HepG2 (cell line): ENCODE data around the gene PPP2R5B. TPM values are rescaled to one million over a fixed set of nuclear protein-coding genes. Genes with fewer than 3 reads are reported as not detected.
A peak's percentile ranks its signal among the peaks of the same experiment; 100 is the strongest.

ENCODE experiments used
- ATAC-seq: fragments of 200-7000 bp; cut with Tn5 transposase; 3 replicates; pipeline ENCODE4 v1.9.1; 2020; ENCODE audit warnings: mild to moderate bottlenecking, moderate library complexity
- Bru-seq: library from RNA; stranded (reverse); fragments of 400-500 nt; gene quantifications from one replicate; lab custom pipeline; 2021; lab: Mats Ljungman, UMichigan
- BruChase-seq, 2 experiments: library from RNA; stranded (reverse); fragments of 400-500 nt; gene quantifications; one replicate each; lab custom pipeline; 2021; lab: Mats Ljungman, UMichigan
- BruUV-seq: library from RNA; stranded (reverse); fragments of 400-500 nt; replicated peaks from 2 replicates; lab custom pipeline; 2021; lab: Mats Ljungman, UMichigan
- CTCF ChIA-PET: fragments of 300-600 bp; formaldehyde crosslinking; extraction: SDS; loops from one replicate; lab custom pipeline; 2021; ENCODE audit warnings: low total read pairs, inconsistent platforms, low intra/inter-chr PET ratio; lab: Yijun Ruan, JAX
- POLR2A ChIA-PET: fragments of 350-600 bp; sonication (Branson Sonifier 250); formaldehyde crosslinking; loops from one replicate; lab custom pipeline; 2020; ENCODE audit warnings: antibody characterized with exemption, inconsistent platforms; lab: Yijun Ruan, JAX
- DNase-seq: peaks from one replicate; pipeline ENCODE4 v3.0.0-alpha.2; 2015; ENCODE audit warnings: low spot score
- FAIRE-seq: peaks from 3 replicates; lab custom pipeline; 2011; peaks lifted over from hg19 to GRCh38; lab: Jason Lieb, UNC
- H2AFZ ChIP-seq: one replicate; pipeline ENCODE4 v1.6.1; 2011; ENCODE audit warnings: low read length, inconsistent platforms
- H3K27ac ChIP-seq: fragments of 300-600 bp; 3 replicates; pipeline ENCODE4 v1.8.0; 2011; ENCODE audit warnings: mixed run types, mild to moderate bottlenecking, mixed read lengths, low read length, inconsistent platforms; ENCODE audit not compliant: insufficient read depth; ENCODE audit errors: extremely low read length
- H3K27me3 ChIP-seq, 2 experiments: fragments of 200-600 bp in 1 of 2; 2 replicates in 1 of 2; 3 replicates in 1 of 2; pipeline versions ENCODE4 v1.6.0 to v1.8.0; 2011; ENCODE audit warnings: low read length in 2 of 2, mild to moderate bottlenecking in 2 of 2, moderate library complexity in 2 of 2, inconsistent platforms in 1 of 2; ENCODE audit not compliant: insufficient read depth in 2 of 2, control insufficient read depth in 1 of 2
- H3K36me3 ChIP-seq, 2 experiments: fragments of 200-600 bp in 1 of 2; replicated peaks in 1 of 2; 2 replicates in 1 of 2; 3 replicates in 1 of 2; pipeline versions ENCODE4 v1.5.1 to v1.8.0; 2011; ENCODE audit warnings: low read length in 2 of 2, inconsistent platforms in 1 of 2; ENCODE audit not compliant: insufficient read depth in 2 of 2, control insufficient read depth in 1 of 2
- H3K4me1 ChIP-seq: 2 replicates; pipeline ENCODE4 v1.5.1; 2012; ENCODE audit warnings: low read length, inconsistent platforms; ENCODE audit not compliant: insufficient read depth
- H3K4me2 ChIP-seq: 2 replicates; pipeline ENCODE4 v1.6.0; 2011; ENCODE audit warnings: low read depth, low read length, inconsistent platforms
- H3K4me3 ChIP-seq, 3 experiments: fragments of 200-600 bp in 1 of 3; sonication (generic), shearing (Covaris generic) in 1 of 3; replicated peaks in 1 of 3; 2 replicates each; pipeline ENCODE4 v1.5.1; 2011 to 2016; ENCODE audit warnings: low read length in 3 of 3, inconsistent platforms in 2 of 3, low read depth in 2 of 3, mild to moderate bottlenecking in 2 of 3, control low read depth in 1 of 3, mixed read lengths in 1 of 3; ENCODE audit not compliant: insufficient read depth in 1 of 3
- H3K79me2 ChIP-seq: one replicate; pipeline ENCODE4 v1.6.1; 2011; ENCODE audit warnings: low read length, inconsistent platforms; ENCODE audit not compliant: insufficient read depth
- H3K9ac ChIP-seq: 2 replicates; pipeline ENCODE4 v1.6.0; 2011; ENCODE audit warnings: mild to moderate bottlenecking, low read depth, low read length, inconsistent platforms; ENCODE audit not compliant: insufficient read depth
- H3K9me3 ChIP-seq: 2 replicates; pipeline ENCODE4 v1.5.1; 2012; ENCODE audit warnings: mild to moderate bottlenecking, low read length
- H4K20me1 ChIP-seq: 2 replicates; pipeline ENCODE4 v1.6.0; 2011; ENCODE audit warnings: inconsistent platforms, mild to moderate bottlenecking, low read length, moderate library complexity; ENCODE audit not compliant: insufficient read depth
- MAFF ChIP-seq: IDR thresholded peaks from 2 replicates; pipeline ENCODE4 v1.6.1; 2011; ENCODE audit warnings: low read depth, low read length, improper control_type of control experiment
- MAZ ChIP-seq, 2 experiments: sonication (generic) in 1 of 2; formaldehyde crosslinking in 1 of 2; IDR thresholded peaks; 2 replicates each; pipeline versions ENCODE4 v1.5.0 to v1.6.1; 2012 to 2020; ENCODE audit warnings: low read depth in 2 of 2, mild to moderate bottlenecking in 2 of 2, borderline replicate concordance in 1 of 2, improper control_type of control experiment in 1 of 2, low read length in 1 of 2, missing genetic modification reagents in 1 of 2, moderate library complexity in 1 of 2
- TRAFD1 ChIP-seq: sonication (generic); formaldehyde crosslinking; IDR thresholded peaks from 2 replicates; pipeline ENCODE4 v1.5.1; 2020; ENCODE audit warnings: missing genetic modification reagents, mild to moderate bottlenecking, borderline replicate concordance
- ZNF263 ChIP-seq: sonication (generic); formaldehyde crosslinking; IDR thresholded peaks from 2 replicates; pipeline ENCODE4 v1.4.0; 2020; ENCODE audit warnings: missing genetic modification reagents
- ZNF510 ChIP-seq: sonication (generic); formaldehyde crosslinking; IDR thresholded peaks from 2 replicates; pipeline ENCODE4 v1.4.0; 2020; ENCODE audit warnings: low read depth, mild to moderate bottlenecking, missing genetic modification reagents
- WGBS: methylation state at CpG from one replicate; pipeline ENCODE4 v1.1.6; 2017; ENCODE audit warnings: low lambda C conversion rate; 5-methylcytosine and 5-hydroxymethylcytosine counted together
- in situ Hi-C: cut with HindIII; loops from 2 replicates; pipeline ENCODE4 v1.10.0; 2017; ENCODE audit warnings: low pct_unique_long_range_greater_than_20kb; ENCODE audit not compliant: extremely low pct_ligation_motif_present
- intact Hi-C: fragments of 100-400 bp; cut with micrococcal nuclease; formaldehyde crosslinking; loops from one replicate; pipeline ENCODE4 v1.10.0; 2022; ENCODE audit not compliant: unreplicated experiment
- long read RNA-seq, 2 experiments: library from RNA in 1 of 2; library from polyadenylated mRNA in 1 of 2; stranded (forward) in 1 of 2; unstranded in 1 of 2; transcript quantifications; one replicate each; pipeline ENCODE4 v2.0.0, GENCODE V29; 2019 to 2022
- polyA minus RNA-seq, 3 experiments: library from RNA; depleted of rRNA, polyadenylated mRNA; stranded (reverse); fragments of >200 nt; gene quantifications; 2 replicates each; pipeline ENCODE4 v1.2.3, GENCODE V29; 2011; ENCODE audit warnings: low replicate concordance in 1 of 3
- polyA plus RNA-seq, 8 experiments: library from polyadenylated mRNA; depleted of rRNA in 3 of 8; stranded (reverse) in 7 of 8; unstranded in 1 of 8; fragments of >200 nt; fragmentation: Illumina TruSeq in 4 of 8; extraction: Trizol in 4 of 8; gene quantifications; 2 replicates each; pipeline versions ENCODE4 v1.2.1 to v1.2.3, GENCODE V29; 2011 to 2016; ENCODE audit warnings: low read depth in 4 of 8, missing spikeins in 1 of 8, mixed read lengths in 1 of 8; ENCODE audit not compliant: insufficient read depth in 1 of 8
- total RNA-seq, 5 experiments: library from RNA; depleted of rRNA; stranded (reverse); fragments of >200 nt; fragmentation: Illumina TruSeq; extraction: Trizol; gene quantifications; 2 replicates each; pipeline ENCODE4 v1.2.3, GENCODE V29; 2016; ENCODE audit warnings: low read depth in 1 of 5

The PPP2R5B gene
- total RNA-seq (2016; rRNA removed; fragmentation: Illumina TruSeq; extraction: Trizol) (1.6 and 2.3 TPM in 2 replicates), polyA plus RNA-seq (2011; rRNA removed) (8.3 and 12.6 TPM in 2 replicates), polyA minus RNA-seq (2011; rRNA and poly(A)+ RNA removed; ENCODE audit: low replicate concordance) (4.2 and 6.0 TPM in 2 replicates), Bru-seq, nascent RNA (percentile 40 among the genes with signal in this experiment), BruChase-seq, experiment 1, labeled RNA remaining after a 6-hour chase (percentile 49 among the genes with signal in this experiment), BruChase-seq, experiment 2, labeled RNA remaining after a 2-hour chase (percentile 44 among the genes with signal in this experiment)
- total RNA-seq (2016; cell fraction: cytosol; rRNA removed; fragmentation: Illumina TruSeq; extraction: Trizol; ENCODE audit: low read depth): 0.53 and 0.61 TPM in 2 replicates
- 1.6 and 2.9 TPM in 2 replicates for total RNA-seq (2016; cell fraction: insoluble cytoplasmic fraction; rRNA removed; fragmentation: Illumina TruSeq; extraction: Trizol)
- 1.7 and 1.9 TPM in 2 replicates for total RNA-seq (2016; cell fraction: membrane; rRNA removed; fragmentation: Illumina TruSeq; extraction: Trizol)
- total RNA-seq (2016; cell fraction: nucleus; rRNA removed; fragmentation: Illumina TruSeq; extraction: Trizol): 1.9 and 2.8 TPM in 2 replicates
- 5.2 and 5.5 TPM in 2 replicates for polyA plus RNA-seq (2011; cell fraction: cytosol; rRNA removed)
- polyA plus RNA-seq (2011; cell fraction: nucleus; rRNA removed): 38.0 and 39.6 TPM in 2 replicates
- polyA plus RNA-seq (2012): 6.5 and 7.2 TPM in 2 replicates
- 0.45 and 0.76 TPM in 2 replicates for polyA plus RNA-seq (2016; cell fraction: cytosol; fragmentation: Illumina TruSeq; extraction: Trizol; ENCODE audit: low read depth)
- polyA plus RNA-seq (2016; cell fraction: insoluble cytoplasmic fraction; fragmentation: Illumina TruSeq; extraction: Trizol; ENCODE audit: low read depth): 1.6 and 2.0 TPM in 2 replicates
- 1.3 and 2.0 TPM in 2 replicates for polyA plus RNA-seq (2016; cell fraction: membrane; fragmentation: Illumina TruSeq; extraction: Trizol; ENCODE audit: low read depth)
- 6.5 and 7.0 TPM in 2 replicates for polyA plus RNA-seq (2016; cell fraction: nucleus; fragmentation: Illumina TruSeq; extraction: Trizol; ENCODE audit: insufficient read depth, low read depth)
- 2.0 and 4.1 TPM in 2 replicates for polyA minus RNA-seq (2011; cell fraction: cytosol; rRNA and poly(A)+ RNA removed)
- 4.6 and 4.8 TPM in 2 replicates for polyA minus RNA-seq (2011; cell fraction: nucleus; rRNA and poly(A)+ RNA removed)
- long read RNA-seq, experiment 1: 0 reads
- long read RNA-seq, experiment 2, transcript PPP2R5B-201 (14 exons, 2,745 nt): major isoform, 6 of 16 reads
- long read RNA-seq, experiment 2, partial matches to known transcripts: 5 of 16 reads
- long read RNA-seq, experiment 2, other reads (novel, unspliced or antisense): 5 of 16 reads

GRCh38 chr11:64923944-64924909 lies at the start of gene PPP2R5B:
Gene PPP2R5B, plus strand, starts transcription at chr11:64924689. Its CDS starts 1,046 bp downstream, at chr11:64925735.
- BruUV-seq: no TSS peak
- H3K4me2 ChIP-seq: peak within 1 kb of the TSS; percentile 99
- ATAC-seq (peak; percentile 94), FAIRE-seq (peak; percentile 98), DNase-seq (peak; percentile 85)
- POLR2A ChIA-PET: interaction anchor here (0.8 to 1.7 kb wide), 8 partner anchors 8 to 211 kb away, joined by 3 to 22 read pairs (median 4); partner anchors contain the start of genes BATF2 and GPHA2
- H3K27ac ChIP-seq: peak within 1 kb of the TSS; percentile 64
- H2AFZ ChIP-seq: peak within 1 kb of the TSS; percentile 88
- WGBS: 1% methylated on average over 11 of the region's 47 CpGs
- H3K27me3 ChIP-seq: no peaks in the 10 kb centered on the region; a peak in 1 of 5 replicates
- H3K4me1 ChIP-seq: peaks cover 44% of the 10 kb centered on the region
- peak within 1 kb of the TSS; percentile 58 to 80 (median 72) for H3K4me3 ChIP-seq
- H3K9me3 ChIP-seq: no peaks in the 10 kb centered on the region
- no peaks in the 10 kb centered on the region for H3K79me2 ChIP-seq
- H3K36me3 ChIP-seq: no peaks in the 10 kb centered on the region
- in situ Hi-C loops: no loop called here
- H3K9ac ChIP-seq: peak within 1 kb of the TSS; percentile 81
- no peaks in the 10 kb centered on the region for H4K20me1 ChIP-seq
- intact Hi-C loops: loop anchor here (2.0 kb wide), 1 partner anchor 73 kb away; the partner anchor contains the start of gene BATF2
- CTCF ChIA-PET: no interaction called here
- peak; percentile 83; the same call in 1 of the 2 replicates for TF ChIP-seq MAZ (IDR thresholded peaks at IDR 0.05; ENCODE audit: borderline replicate concordance, low read depth, low read length)
- peak; percentile 83; the same call in 1 of the 2 replicates for TF ChIP-seq MAZ (CRISPR knock-in tag; IDR thresholded peaks at IDR 0.05; ENCODE audit: low read depth)
- no peak for TF ChIP-seq ZNF510
- TF ChIP-seq ZNF263: no peak
- no peak for TF ChIP-seq MAFF
- TF ChIP-seq TRAFD1 (CRISPR knock-in tag): no peak
